ENCODE measurements around the gene ARHGEF1. TPM values are rescaled to one million over a fixed set of nuclear protein-coding genes. Genes with fewer than 3 reads are reported as not detected.

The ARHGEF1 gene
- total RNA-seq, 1 experiment from 2014 or later = 50.8 TPM

DNA sequence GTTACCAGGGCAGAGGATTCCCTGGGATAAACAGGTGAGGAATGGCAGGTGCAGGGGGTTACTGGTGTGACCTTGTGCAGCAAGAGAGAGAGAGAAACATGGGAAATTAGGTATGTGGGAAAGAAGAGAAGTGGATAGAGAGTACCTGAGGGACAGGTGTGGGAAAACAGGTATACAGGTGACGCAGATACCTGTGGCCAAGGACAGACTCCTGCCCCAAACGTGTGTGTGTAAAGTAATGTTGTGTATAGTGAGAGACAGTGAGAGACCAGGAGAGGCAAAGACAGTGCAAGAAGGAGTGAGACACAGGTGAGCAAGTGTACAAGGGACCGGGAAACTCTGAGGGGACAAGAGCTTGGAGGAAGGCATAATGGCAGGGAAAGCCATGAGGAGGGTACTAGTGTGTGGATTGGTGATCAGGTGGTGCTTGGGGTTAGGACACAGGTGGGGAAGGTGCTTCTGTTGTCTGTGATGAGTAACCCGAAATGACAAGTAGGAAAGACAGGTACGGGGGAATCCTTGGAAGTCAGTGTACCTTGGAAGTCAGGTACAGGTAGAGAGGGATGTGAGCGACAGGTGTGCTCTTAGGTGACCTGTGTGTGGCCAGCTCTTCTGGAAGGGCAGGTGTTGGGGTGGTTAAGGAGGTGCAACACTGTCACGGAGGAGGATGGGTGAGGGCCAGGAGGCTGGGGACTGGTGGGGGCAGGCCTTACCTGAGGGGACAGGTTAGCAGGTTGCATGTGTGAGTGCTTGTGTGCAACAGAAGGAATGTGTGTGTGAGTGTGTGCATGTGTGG is 42.4 kb downstream of the ARHGEF1 start:
- BruUV-seq (replicated peaks) = no TSS peak
- H3K79me2 ChIP-seq (ENCODE audit: low read length) = no peaks in the 10 kb centered on the region
- H2AFZ ChIP-seq (ENCODE audit: low read length) = no peak overlapping the region
- ATAC-seq (no peak), DNase-seq (no peak)
- peaks cover 6% of the 10 kb centered on the region; the same call in 1 of the 2 replicates for H3K4me1 ChIP-seq (ENCODE audit: insufficient read depth, low read length)
- no peaks in the 10 kb centered on the region for H3F3A ChIP-seq (ENCODE audit: low read length, unreplicated experiment)
- no peak overlapping the region for H3K4me3 ChIP-seq (ENCODE audit: low read length)
- H3K27ac ChIP-seq (ENCODE audit: low read length) = no peak overlapping the region
- no peak for TF ChIP-seq CTCF (conservative IDR thresholded peaks at IDR 0.05; ENCODE audit: low read depth, low read length)
- no peak for TF ChIP-seq EZH2phosphoT487 (IDR thresholded peaks at IDR 0.05; ENCODE audit: borderline replicate concordance, low read length)
- no peak for TF ChIP-seq EZH2 (IDR thresholded peaks at IDR 0.05; ENCODE audit: low read length, unreplicated experiment)
- H3K27me3 ChIP-seq (ENCODE audit: low read length) = peaks cover 12% of the 10 kb centered on the region; the same call in 1 of the 2 replicates
- POLR2A ChIA-PET (ENCODE audit: unreplicated experiment) = no interaction called here
- intact Hi-C loops (cut with micrococcal nuclease) = no loop called here
- CTCF ChIA-PET = no interaction called here
- H3K9me2 ChIP-seq (replicated peaks; ENCODE audit: low read length) = no peaks in the 10 kb centered on the region
- H4K20me1 ChIP-seq (ENCODE audit: low read length) = no peaks in the 10 kb centered on the region
- H3K9ac ChIP-seq (ENCODE audit: low read length) = no peak overlapping the region
- no peaks in the 10 kb centered on the region for H3K36me3 ChIP-seq (ENCODE audit: low read depth, low read length)
- no peaks in the 10 kb centered on the region for H3K9me3 ChIP-seq (ENCODE audit: low read length)
- H3K4me2 ChIP-seq (ENCODE audit: low read length) = no peak overlapping the region

DNA sequence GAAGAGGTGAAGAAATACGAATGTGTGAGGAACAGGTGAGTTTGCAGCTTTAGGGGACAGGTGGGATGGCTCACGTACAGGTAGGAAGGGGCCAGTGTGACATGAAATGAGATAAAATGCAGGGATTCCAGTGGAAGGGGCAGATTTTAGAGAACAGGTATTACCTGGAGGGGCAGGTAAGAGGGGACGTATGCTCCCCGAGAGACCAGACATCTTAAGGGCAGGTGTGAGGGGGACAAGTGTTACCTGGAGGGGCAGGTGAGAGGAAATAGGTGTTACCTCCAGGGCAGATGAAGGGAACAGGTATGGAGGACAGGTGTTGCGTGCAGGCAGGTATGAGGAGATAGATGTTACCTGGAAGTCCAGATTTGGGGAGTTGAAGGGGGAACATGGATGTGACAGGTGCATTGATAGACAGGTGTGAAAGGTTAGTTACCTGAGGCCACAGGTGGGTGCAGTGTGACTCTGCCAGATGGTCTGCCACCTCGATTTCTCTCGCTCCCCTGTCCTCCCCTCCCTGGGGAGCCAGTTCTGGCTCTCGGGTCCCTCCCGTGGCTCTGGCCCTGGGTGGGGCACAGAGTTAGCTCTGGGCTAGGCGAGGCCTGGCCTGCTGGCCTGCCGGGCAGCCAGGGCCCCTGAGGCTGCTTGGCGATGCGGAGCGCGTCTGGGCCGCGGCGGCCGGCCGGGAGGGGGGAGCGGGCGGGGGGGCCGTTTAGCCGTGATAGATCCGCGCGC is 43.2 kb downstream of the ARHGEF1 start:
- no peak overlapping the region for H2AFZ ChIP-seq (ENCODE audit: low read length)
- H3K27me3 ChIP-seq (ENCODE audit: low read length) = peaks cover 15% of the 10 kb centered on the region; the same call in 1 of the 2 replicates
- no peak overlapping the region for H3K4me3 ChIP-seq (ENCODE audit: low read length)
- TF ChIP-seq EZH2phosphoT487 (IDR thresholded peaks at IDR 0.05; ENCODE audit: borderline replicate concordance, low read length) (no peak), CTCF (conservative IDR thresholded peaks at IDR 0.05; ENCODE audit: low read depth, low read length) (no peak), EZH2 (IDR thresholded peaks at IDR 0.05; ENCODE audit: low read length, unreplicated experiment) (no peak)
- no peaks in the 10 kb centered on the region for H3F3A ChIP-seq (ENCODE audit: low read length, unreplicated experiment)
- H3K4me1 ChIP-seq (ENCODE audit: insufficient read depth, low read length) = peaks cover 6% of the 10 kb centered on the region; the same call in 1 of the 2 replicates
- intact Hi-C loops (cut with micrococcal nuclease) = no loop called here
- ChIA-PET POLR2A (ENCODE audit: unreplicated experiment) (no interaction called here), CTCF (no interaction called here)
- no peak overlapping the region for H3K9ac ChIP-seq (ENCODE audit: low read length)
- H3K27ac ChIP-seq (ENCODE audit: low read length) = no peak overlapping the region
- DNase-seq (no peak), ATAC-seq (no peak)
- H4K20me1 ChIP-seq (ENCODE audit: low read length) = no peaks in the 10 kb centered on the region
- no peaks in the 10 kb centered on the region for H3K79me2 ChIP-seq (ENCODE audit: low read length)
- no peaks in the 10 kb centered on the region for H3K9me3 ChIP-seq (ENCODE audit: low read length)
- H3K4me2 ChIP-seq (ENCODE audit: low read length) = no peak overlapping the region
- H3K9me2 ChIP-seq (replicated peaks; ENCODE audit: low read length) = no peaks in the 10 kb centered on the region
- BruUV-seq (replicated peaks) = no TSS peak
- no peaks in the 10 kb centered on the region for H3K36me3 ChIP-seq (ENCODE audit: low read depth, low read length)
